Smooth muscle cell (in vitro differentiated cells): ENCODE results near the gene XYLT1. TPM values are rescaled to one million over a fixed set of nuclear protein-coding genes. Genes with fewer than 3 reads are reported as not detected.
A peak's percentile ranks its signal among the peaks of the same experiment; 100 is the strongest.

Experiments used
- DNase-seq: peaks from one replicate; lab custom pipeline; 2025; ENCODE audit not compliant: unreplicated experiment; lab: John Stamatoyannopoulos, UW
- H2AFZ ChIP-seq: fragments of 200-600 bp; sonication (generic); 2 replicates; pipeline ENCODE4 v1.6.0; 2016; ENCODE audit warnings: antibody characterized with exemption, low read depth, mild to moderate bottlenecking
- H3F3A ChIP-seq: fragments of 200-600 bp; sonication (generic); 2 replicates; pipeline ENCODE4 v1.6.0; 2017; ENCODE audit warnings: antibody characterized with exemption, low read depth
- H3K27ac ChIP-seq: fragments of 200-600 bp; sonication (generic); 2 replicates; pipeline ENCODE4 v1.5.1; 2016; ENCODE audit warnings: low read depth, mild to moderate bottlenecking
- H3K27me3 ChIP-seq: fragments of 200-600 bp; sonication (generic); 2 replicates; pipeline ENCODE4 v1.6.1; 2016; ENCODE audit warnings: low read depth, mild to moderate bottlenecking
- H3K36me3 ChIP-seq: fragments of 200-600 bp; sonication (generic); 2 replicates; pipeline ENCODE4 v1.5.1; 2016; ENCODE audit warnings: low read depth
- H3K4me1 ChIP-seq: fragments of 200-600 bp; sonication (generic); 2 replicates; pipeline ENCODE4 v1.5.1; 2016; ENCODE audit warnings: low read depth
- H3K4me2 ChIP-seq: fragments of 200-600 bp; sonication (generic); 2 replicates; pipeline ENCODE4 v1.6.0; 2016; ENCODE audit warnings: mild to moderate bottlenecking
- H3K4me3 ChIP-seq: fragments of 200-600 bp; sonication (generic); 2 replicates; pipeline ENCODE4 v1.5.1; 2016; ENCODE audit warnings: mild to moderate bottlenecking
- H3K79me2 ChIP-seq: fragments of 200-600 bp; sonication (generic); 2 replicates; pipeline ENCODE4 v1.6.0; 2016; ENCODE audit warnings: low read depth, mild to moderate bottlenecking
- H3K9ac ChIP-seq: fragments of 200-600 bp; sonication (generic); 2 replicates; pipeline ENCODE4 v1.6.0; 2016; ENCODE audit warnings: low read depth
- H3K9me3 ChIP-seq: fragments of 200-600 bp; sonication (generic); replicated peaks from 2 replicates; pipeline ENCODE4 v1.5.1; 2016; ENCODE audit warnings: low read depth
- H4K20me1 ChIP-seq: fragments of 200-600 bp; sonication (generic); 2 replicates; pipeline ENCODE4 v1.6.0; 2016; ENCODE audit warnings: low read depth
- CTCF ChIP-seq: fragments of 200-600 bp; sonication (generic); IDR thresholded peaks from 2 replicates; pipeline ENCODE4 v1.5.1; 2017; ENCODE audit warnings: borderline replicate concordance, mild to moderate bottlenecking, antibody characterized with exemption; ENCODE audit not compliant: insufficient read depth, poor library complexity, severe bottlenecking
- WGBS: methylation state at CpG from one replicate; pipeline ENCODE4 v1.1.7; 2016; ENCODE audit warnings: low lambda C conversion rate; 5-methylcytosine and 5-hydroxymethylcytosine counted together
- polyA plus RNA-seq: library from polyadenylated mRNA; unstranded; fragments of >200 nt; fragmentation: Nextera tagmentation; extraction: Ambion mirVana; gene quantifications from 2 replicates; pipeline ENCODE4 v1.2.1, GENCODE V29; 2016
- total RNA-seq: library from RNA; depleted of rRNA; stranded (reverse); fragments of >200 nt; gene quantifications from 2 replicates; pipeline ENCODE4 v1.2.3, GENCODE V29; 2014

Gene XYLT1
- total and polyA plus RNA-seq, 2 experiments from 2014 or later, result 9.5 to 19.9 TPM

- Histone ChIP-seq H3K9me3 (no peaks in the 10 kb centered on the region), H3K4me1 (peaks cover 8% of the 10 kb centered on the region), H3K9ac (no peak overlapping the region), H3K27me3 (no peaks in the 10 kb centered on the region), H3F3A (no peaks in the 10 kb centered on the region), H4K20me1 (peaks cover 62% of the 10 kb centered on the region), H2AFZ (no peak overlapping the region), H3K79me2 (no peaks in the 10 kb centered on the region), H3K4me2 (no peak overlapping the region), H3K4me3 (no peak overlapping the region), H3K36me3 (peaks cover 7% of the 10 kb centered on the region), H3K27ac (no peak overlapping the region)
- no peak for TF ChIP-seq CTCF
- WGBS, result 100% methylated on average over 1 of the region's 1 CpG
- no peak for DNase-seq
These were observed 267.3 kb downstream of the XYLT1 start for GRCh38 chr16:17203424-17203823.

- H3K4me1 ChIP-seq, result no peaks in the 10 kb centered on the region
- no peaks in the 10 kb centered on the region for H3F3A ChIP-seq
- H3K27me3 ChIP-seq, result no peaks in the 10 kb centered on the region
- H3K79me2 ChIP-seq, result no peaks in the 10 kb centered on the region
- H3K9me3 ChIP-seq, result no peaks in the 10 kb centered on the region
- no peak overlapping the region for H3K9ac ChIP-seq
- H3K27ac ChIP-seq, result no peak overlapping the region
- peaks cover 7% of the 10 kb centered on the region for H3K36me3 ChIP-seq
- H4K20me1 ChIP-seq, result peaks cover 28% of the 10 kb centered on the region
- H3K4me3 ChIP-seq, result no peak overlapping the region
- H3K4me2 ChIP-seq, result no peak overlapping the region
- TF ChIP-seq CTCF, result no peak
- no peak for DNase-seq
- H2AFZ ChIP-seq, result no peak overlapping the region
- 96% methylated on average over 3 of the region's 3 CpGs for WGBS
These were observed 271.6 kb downstream of the XYLT1 start for GRCh38 chr16:17199135-17199534.

DNA sequence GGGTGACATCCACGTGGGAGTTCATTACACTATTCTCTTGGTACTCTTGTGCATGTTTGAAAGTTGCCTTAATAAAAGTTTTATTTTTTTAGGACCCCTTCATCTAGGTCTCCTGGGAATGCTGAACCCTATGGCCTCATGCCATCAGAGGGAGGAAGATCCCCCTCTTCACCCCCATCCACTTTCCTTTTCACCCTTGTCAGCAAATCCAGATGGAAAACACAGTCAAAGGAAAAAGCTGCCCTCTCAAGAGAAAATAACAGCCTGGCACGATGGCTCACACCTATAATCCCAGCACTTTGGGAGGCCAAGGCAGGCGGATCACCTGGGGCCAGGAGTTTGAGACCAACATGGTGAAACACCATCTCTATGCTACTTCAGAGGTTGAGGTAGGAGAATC, 274.2 kb downstream of the XYLT1 start:
- WGBS, result 86% methylated on average over 3 of the region's 3 CpGs
- H4K20me1 ChIP-seq, result peaks cover 10% of the 10 kb centered on the region
- no peak overlapping the region for H3K4me3 ChIP-seq
- no peaks in the 10 kb centered on the region for H3K79me2 ChIP-seq
- no peak for DNase-seq
- no peak overlapping the region for H3K4me2 ChIP-seq
- H3K9me3 ChIP-seq, result no peaks in the 10 kb centered on the region
- H3K9ac ChIP-seq, result no peak overlapping the region
- TF ChIP-seq CTCF, result no peak
- H3K27me3 ChIP-seq, result no peaks in the 10 kb centered on the region
- H3K36me3 ChIP-seq, result peaks cover 7% of the 10 kb centered on the region
- H2AFZ ChIP-seq, result no peak overlapping the region
- H3K4me1 ChIP-seq, result no peaks in the 10 kb centered on the region
- no peak overlapping the region for H3K27ac ChIP-seq
- H3F3A ChIP-seq, result no peaks in the 10 kb centered on the region

DNA sequence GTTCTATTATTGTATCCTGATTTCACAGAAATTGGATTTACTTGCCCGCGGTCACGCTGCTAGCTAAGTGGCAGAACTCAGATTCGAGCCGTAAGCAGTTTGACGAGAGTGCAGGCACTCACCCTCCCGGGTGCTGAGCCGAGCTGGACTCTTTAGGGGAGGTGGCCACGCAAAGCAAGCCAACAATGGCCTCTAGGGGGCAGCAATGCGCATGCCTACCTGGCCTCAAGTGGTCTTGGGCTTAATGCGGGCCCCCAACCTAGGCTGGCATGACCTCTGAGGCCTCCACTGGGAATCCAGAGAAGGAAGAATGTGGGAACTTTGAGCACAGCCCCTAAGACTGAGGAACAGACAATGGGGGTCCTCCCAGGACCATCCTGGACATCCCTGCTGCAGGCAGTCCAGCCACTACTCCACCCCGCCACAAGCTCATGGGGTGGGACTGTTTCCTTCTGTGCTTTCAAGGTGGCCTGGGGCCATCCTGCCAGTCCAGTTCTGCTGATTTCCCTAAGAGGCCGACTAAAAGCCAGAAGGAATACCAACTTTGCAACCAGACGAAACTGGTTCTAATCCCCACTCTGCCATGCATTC, 276.5 kb downstream of the XYLT1 start:
- WGBS, result 59% methylated on average over 14 of the region's 14 CpGs
- Histone ChIP-seq H3K9ac (no peak overlapping the region), H3K4me1 (no peaks in the 10 kb centered on the region), H3K27me3 (no peaks in the 10 kb centered on the region), H3K79me2 (no peaks in the 10 kb centered on the region), H2AFZ (no peak overlapping the region), H3K4me2 (no peak overlapping the region), H3K27ac (no peak overlapping the region), H3K9me3 (no peaks in the 10 kb centered on the region), H3K36me3 (peaks cover 6% of the 10 kb centered on the region), H3K4me3 (no peak overlapping the region), H4K20me1 (no peaks in the 10 kb centered on the region), H3F3A (no peaks in the 10 kb centered on the region)
- no peak for DNase-seq
- TF ChIP-seq CTCF, result peak; percentile 65
